GM23338 (cell line): ENCODE measurements around the gene CENPK. TPM values are rescaled to one million over a fixed set of nuclear protein-coding genes. Genes with fewer than 3 reads are reported as not detected.

Experiments
- ATAC-seq: fragments of 200-7000 bp; cut with Tn5 transposase; 3 replicates; pipeline ENCODE4 v1.9.1; 2020
- DNase-seq: peaks from one replicate; pipeline ENCODE4 v3.0.0-alpha.2; 2015; ENCODE audit warnings: low spot score
- H2AFZ ChIP-seq: fragments of 200-600 bp; sonication (generic); 2 replicates; pipeline ENCODE4 v1.8.0; 2016; ENCODE audit warnings: antibody characterized with exemption, mild to moderate bottlenecking, moderate library complexity
- H3F3A ChIP-seq: fragments of 200-600 bp; sonication (generic); replicated peaks from 2 replicates; pipeline ENCODE4 v1.8.0; 2017; ENCODE audit warnings: antibody characterized with exemption, mixed run types, low read depth
- H3K27ac ChIP-seq: fragments of 200-600 bp; sonication (generic); 2 replicates; pipeline ENCODE4 v1.6.1; 2016; ENCODE audit warnings: low read depth
- H3K27me3 ChIP-seq: fragments of 200-600 bp; sonication (generic); 2 replicates; pipeline ENCODE4 v1.8.0; 2016; ENCODE audit warnings: mild to moderate bottlenecking, mixed run types, moderate library complexity; ENCODE audit not compliant: insufficient read depth
- H3K36me3 ChIP-seq: fragments of 200-600 bp; sonication (generic); 2 replicates; pipeline ENCODE4 v1.8.0; 2016; ENCODE audit warnings: mild to moderate bottlenecking; ENCODE audit not compliant: insufficient read depth
- H3K4me1 ChIP-seq: fragments of 200-600 bp; sonication (generic); 2 replicates; pipeline ENCODE4 v1.8.0; 2016; ENCODE audit warnings: mild to moderate bottlenecking, moderate library complexity; ENCODE audit not compliant: insufficient read depth
- H3K4me2 ChIP-seq: fragments of 200-600 bp; sonication (generic); 2 replicates; pipeline ENCODE4 v1.7.1; 2017; ENCODE audit warnings: mixed run types
- H3K4me3 ChIP-seq: fragments of 200-600 bp; sonication (generic); 2 replicates; pipeline ENCODE4 v1.6.1; 2016; ENCODE audit warnings: mixed run types
- H3K79me2 ChIP-seq: fragments of 200-600 bp; sonication (generic); replicated peaks from 2 replicates; pipeline ENCODE4 v1.8.0; 2017; ENCODE audit warnings: mild to moderate bottlenecking; ENCODE audit not compliant: insufficient read depth
- H3K9me2 ChIP-seq: fragments of 200-600 bp; sonication (generic); 2 replicates; pipeline ENCODE4 v1.8.0; 2017; ENCODE audit not compliant: insufficient read depth
- H4K20me1 ChIP-seq: fragments of 200-600 bp; sonication (generic); replicated peaks from 2 replicates; pipeline ENCODE4 v1.8.0; 2017; ENCODE audit warnings: mild to moderate bottlenecking; ENCODE audit not compliant: insufficient read depth
- H3K27ac Mint-ChIP-seq: 2 replicates; pipeline ENCODE4 v1.8.0; 2020; ENCODE audit warnings: inconsistent platforms, mild to moderate bottlenecking, moderate library complexity, mixed read lengths
- H3K27me3 Mint-ChIP-seq: 3 replicates; pipeline ENCODE4 v1.8.0; 2022; ENCODE audit warnings: low read depth, mild to moderate bottlenecking, moderate library complexity, mixed read lengths, inconsistent platforms; ENCODE audit not compliant: insufficient read depth, poor library complexity
- H3K36me3 Mint-ChIP-seq: 3 replicates; pipeline ENCODE4 v1.8.0; 2021; ENCODE audit warnings: low read depth, mild to moderate bottlenecking, inconsistent platforms, moderate library complexity, mixed read lengths
- H3K4me1 Mint-ChIP-seq: 3 replicates; pipeline ENCODE4 v1.8.0; 2020; ENCODE audit warnings: mild to moderate bottlenecking, inconsistent platforms, mixed read lengths
- H3K4me3 Mint-ChIP-seq: 3 replicates; pipeline ENCODE4 v1.8.0; 2021; ENCODE audit warnings: moderate library complexity, mild to moderate bottlenecking, inconsistent platforms, mixed read lengths
- H3K9me3 Mint-ChIP-seq: 3 replicates; pipeline ENCODE4 v1.8.0; 2020; ENCODE audit warnings: moderate library complexity, mild to moderate bottlenecking, inconsistent platforms, mixed read lengths
- CREB1 ChIP-seq: fragments of 250-450 bp; sonication (Bioruptor Pico); IDR thresholded peaks from 2 replicates; pipeline ENCODE4 v1.5.0; 2020; ENCODE audit warnings: low read depth, mild to moderate bottlenecking, moderate library complexity
- EZH2 ChIP-seq: fragments of 200-600 bp; sonication (generic); IDR thresholded peaks from one replicate; pipeline ENCODE4 v1.8.0; 2017; ENCODE audit warnings: antibody characterized with exemption, mild to moderate bottlenecking, low read depth; ENCODE audit not compliant: unreplicated experiment
- EZH2phosphoT487 ChIP-seq: fragments of 200-600 bp; sonication (generic); IDR thresholded peaks from one replicate; pipeline ENCODE4 v1.8.1; 2018; ENCODE audit warnings: antibody characterized with exemption; ENCODE audit not compliant: unreplicated experiment
- JUNB ChIP-seq: IDR thresholded peaks from one replicate; pipeline ENCODE4 v1.6.1; 2016; ENCODE audit warnings: antibody characterized with exemption; ENCODE audit not compliant: unreplicated experiment
- NANOG ChIP-seq: IDR thresholded peaks from 2 replicates; pipeline ENCODE4 v1.6.1; 2016; ENCODE audit warnings: antibody characterized with exemption, borderline replicate concordance
- POLR2AphosphoS5 ChIP-seq: IDR thresholded peaks from 2 replicates; pipeline ENCODE4 v1.6.1; 2016; ENCODE audit warnings: antibody characterized with exemption, low read depth
- STAT1 ChIP-seq: IDR thresholded peaks from one replicate; pipeline ENCODE4 v1.6.1; 2016; ENCODE audit warnings: antibody characterized with exemption; ENCODE audit not compliant: unreplicated experiment
- ZNF114 ChIP-seq: fragments of 250-450 bp; sonication (Bioruptor Pico); IDR thresholded peaks from 2 replicates; pipeline ENCODE4 v1.5.0; 2020; ENCODE audit warnings: mild to moderate bottlenecking, moderate library complexity
- ZNF331 ChIP-seq: fragments of 250-450 bp; sonication (Bioruptor Pico); IDR thresholded peaks from 2 replicates; pipeline ENCODE4 v1.5.0; 2020; ENCODE audit warnings: low read depth, mild to moderate bottlenecking, moderate library complexity
- polyA plus RNA-seq: library from polyadenylated mRNA; unstranded; fragments of >200 nt; fragmentation: Nextera tagmentation; extraction: Ambion mirVana; gene quantifications from 2 replicates; pipeline ENCODE4 v1.2.1, GENCODE V29; 2016
- total RNA-seq: library from RNA; depleted of rRNA; stranded (reverse); fragments of >200 nt; shearing (Covaris generic); gene quantifications from 2 replicates; pipeline ENCODE4 v1.2.3, GENCODE V29; 2014
- TF ChIP-seq, protein P1 (sequence below): IDR thresholded peaks from one replicate; pipeline ENCODE4 v1.6.1; 2018; ENCODE audit warnings: antibody characterized with exemption; ENCODE audit not compliant: unreplicated experiment
- TF ChIP-seq, protein P2 (sequence below), 2 experiments: fragments of 200-600 bp in 1 of 2; sonication (generic) in 1 of 2; conservative IDR thresholded peaks; 2 replicates each; pipeline versions ENCODE4 v1.5.1 to v1.6.1; 2016 to 2017; ENCODE audit warnings: antibody characterized with exemption in 2 of 2, low read depth in 2 of 2, mild to moderate bottlenecking in 2 of 2, moderate library complexity in 1 of 2

CENPK gene
- total and polyA plus RNA-seq, 2 experiments from 2014 or later, result 50.2 to 137 TPM

GRCh38 chr5:65474130-65474711, 88.7 kb downstream of the CENPK start:
- H3K9me2 ChIP-seq, result no peaks in the 10 kb centered on the region
- no peak overlapping the region for H3K4me3 ChIP-seq
- Mint-ChIP-seq H3K4me1 (no peaks in the 10 kb centered on the region; the same call in 2 of the 3 replicates), H3K4me3 (no peak overlapping the region), H3K27ac (no peak overlapping the region), H3K36me3 (no peaks in the 10 kb centered on the region), H3K9me3 (no peaks in the 10 kb centered on the region), H3K27me3 (no peaks in the 10 kb centered on the region)
- TF ChIP-seq, protein P1, sequence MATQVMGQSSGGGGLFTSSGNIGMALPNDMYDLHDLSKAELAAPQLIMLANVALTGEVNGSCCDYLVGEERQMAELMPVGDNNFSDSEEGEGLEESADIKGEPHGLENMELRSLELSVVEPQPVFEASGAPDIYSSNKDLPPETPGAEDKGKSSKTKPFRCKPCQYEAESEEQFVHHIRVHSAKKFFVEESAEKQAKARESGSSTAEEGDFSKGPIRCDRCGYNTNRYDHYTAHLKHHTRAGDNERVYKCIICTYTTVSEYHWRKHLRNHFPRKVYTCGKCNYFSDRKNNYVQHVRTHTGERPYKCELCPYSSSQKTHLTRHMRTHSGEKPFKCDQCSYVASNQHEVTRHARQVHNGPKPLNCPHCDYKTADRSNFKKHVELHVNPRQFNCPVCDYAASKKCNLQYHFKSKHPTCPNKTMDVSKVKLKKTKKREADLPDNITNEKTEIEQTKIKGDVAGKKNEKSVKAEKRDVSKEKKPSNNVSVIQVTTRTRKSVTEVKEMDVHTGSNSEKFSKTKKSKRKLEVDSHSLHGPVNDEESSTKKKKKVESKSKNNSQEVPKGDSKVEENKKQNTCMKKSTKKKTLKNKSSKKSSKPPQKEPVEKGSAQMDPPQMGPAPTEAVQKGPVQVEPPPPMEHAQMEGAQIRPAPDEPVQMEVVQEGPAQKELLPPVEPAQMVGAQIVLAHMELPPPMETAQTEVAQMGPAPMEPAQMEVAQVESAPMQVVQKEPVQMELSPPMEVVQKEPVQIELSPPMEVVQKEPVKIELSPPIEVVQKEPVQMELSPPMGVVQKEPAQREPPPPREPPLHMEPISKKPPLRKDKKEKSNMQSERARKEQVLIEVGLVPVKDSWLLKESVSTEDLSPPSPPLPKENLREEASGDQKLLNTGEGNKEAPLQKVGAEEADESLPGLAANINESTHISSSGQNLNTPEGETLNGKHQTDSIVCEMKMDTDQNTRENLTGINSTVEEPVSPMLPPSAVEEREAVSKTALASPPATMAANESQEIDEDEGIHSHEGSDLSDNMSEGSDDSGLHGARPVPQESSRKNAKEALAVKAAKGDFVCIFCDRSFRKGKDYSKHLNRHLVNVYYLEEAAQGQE, result no peak
- no peak for TF ChIP-seq NANOG
- no peak for TF ChIP-seq EZH2phosphoT487
- no peak for TF ChIP-seq EZH2
- TF ChIP-seq ZNF114 (CRISPR knock-in tag), result no peak
- no peak for TF ChIP-seq POLR2AphosphoS5
- TF ChIP-seq, protein P2, sequence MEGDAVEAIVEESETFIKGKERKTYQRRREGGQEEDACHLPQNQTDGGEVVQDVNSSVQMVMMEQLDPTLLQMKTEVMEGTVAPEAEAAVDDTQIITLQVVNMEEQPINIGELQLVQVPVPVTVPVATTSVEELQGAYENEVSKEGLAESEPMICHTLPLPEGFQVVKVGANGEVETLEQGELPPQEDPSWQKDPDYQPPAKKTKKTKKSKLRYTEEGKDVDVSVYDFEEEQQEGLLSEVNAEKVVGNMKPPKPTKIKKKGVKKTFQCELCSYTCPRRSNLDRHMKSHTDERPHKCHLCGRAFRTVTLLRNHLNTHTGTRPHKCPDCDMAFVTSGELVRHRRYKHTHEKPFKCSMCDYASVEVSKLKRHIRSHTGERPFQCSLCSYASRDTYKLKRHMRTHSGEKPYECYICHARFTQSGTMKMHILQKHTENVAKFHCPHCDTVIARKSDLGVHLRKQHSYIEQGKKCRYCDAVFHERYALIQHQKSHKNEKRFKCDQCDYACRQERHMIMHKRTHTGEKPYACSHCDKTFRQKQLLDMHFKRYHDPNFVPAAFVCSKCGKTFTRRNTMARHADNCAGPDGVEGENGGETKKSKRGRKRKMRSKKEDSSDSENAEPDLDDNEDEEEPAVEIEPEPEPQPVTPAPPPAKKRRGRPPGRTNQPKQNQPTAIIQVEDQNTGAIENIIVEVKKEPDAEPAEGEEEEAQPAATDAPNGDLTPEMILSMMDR (conservative IDR thresholded peaks at IDR 0.05; ENCODE audit: low read depth in 2 of 2), result no peak
- TF ChIP-seq STAT1, result no peak
- TF ChIP-seq ZNF331 (CRISPR knock-in tag), result no peak
- TF ChIP-seq CREB1 (CRISPR knock-in tag), result no peak
- ATAC-seq (no peak), DNase-seq (no peak)
- no peaks in the 10 kb centered on the region for H3K79me2 ChIP-seq
- peaks cover 12% of the 10 kb centered on the region; the same call in 1 of the 2 replicates for H3K4me1 ChIP-seq
- no peak overlapping the region for H2AFZ ChIP-seq
- no peak overlapping the region for H3K27ac ChIP-seq
- H3K36me3 ChIP-seq, result no peaks in the 10 kb centered on the region
- H3F3A ChIP-seq, result no peaks in the 10 kb centered on the region
- no peak overlapping the region for H3K4me2 ChIP-seq
- no peaks in the 10 kb centered on the region for H3K27me3 ChIP-seq
- H4K20me1 ChIP-seq, result no peaks in the 10 kb centered on the region

- H3K27me3 Mint-ChIP-seq, result no peaks in the 10 kb centered on the region
- no peaks in the 10 kb centered on the region for H3K4me1 Mint-ChIP-seq
- no peak overlapping the region for H3K4me2 ChIP-seq
- H2AFZ ChIP-seq, result no peak overlapping the region
- no peak overlapping the region for H3K4me3 ChIP-seq
- H3F3A ChIP-seq, result no peaks in the 10 kb centered on the region
- no peaks in the 10 kb centered on the region for H3K27me3 ChIP-seq
- no peaks in the 10 kb centered on the region for H3K9me3 Mint-ChIP-seq
- ATAC-seq (no peak), DNase-seq (no peak)
- H3K4me1 ChIP-seq, result no peaks in the 10 kb centered on the region
- no peaks in the 10 kb centered on the region for H3K36me3 ChIP-seq
- H3K36me3 Mint-ChIP-seq, result no peaks in the 10 kb centered on the region
- no peak overlapping the region for H3K4me3 Mint-ChIP-seq
- H3K9me2 ChIP-seq, result no peaks in the 10 kb centered on the region
- no peaks in the 10 kb centered on the region for H3K79me2 ChIP-seq
- no peak overlapping the region for H3K27ac Mint-ChIP-seq
- no peak overlapping the region for H3K27ac ChIP-seq
- H4K20me1 ChIP-seq, result no peaks in the 10 kb centered on the region
- TF ChIP-seq, protein P1, result no peak
- TF ChIP-seq JUNB, result no peak
These were observed 94.3 kb downstream of the CENPK start for GRCh38 chr5:65468633-65469032.
